Neural crest cell (in vitro differentiated cells): ENCODE results near the gene ZNF493. TPM values are rescaled to one million over a fixed set of nuclear protein-coding genes. Genes with fewer than 3 reads are reported as not detected.

ENCODE experiments used
- DNase-seq: peaks from one replicate; pipeline ENCODE4 v3.0.0; 2021; ENCODE audit warnings: low read depth, mixed read lengths, low spot score
- H3K27ac Mint-ChIP-seq: one replicate; pipeline ENCODE4 v1.8.0; 2021; ENCODE audit warnings: mild to moderate bottlenecking, mixed read lengths; ENCODE audit not compliant: unreplicated experiment
- H3K27me3 Mint-ChIP-seq: 2 replicates; pipeline ENCODE4 v1.8.0; 2021; ENCODE audit warnings: low read depth, mild to moderate bottlenecking, mixed read lengths
- H3K36me3 Mint-ChIP-seq: 2 replicates; pipeline ENCODE4 v1.8.0; 2021; ENCODE audit warnings: low read depth, mild to moderate bottlenecking, mixed read lengths
- H3K4me1 Mint-ChIP-seq: 2 replicates; pipeline ENCODE4 v1.8.0; 2021; ENCODE audit warnings: mixed read lengths
- H3K4me3 Mint-ChIP-seq: one replicate; pipeline ENCODE4 v1.8.0; 2021; ENCODE audit warnings: mild to moderate bottlenecking, mixed read lengths
- H3K9me3 Mint-ChIP-seq: 2 replicates; pipeline ENCODE4 v1.8.0; 2021; ENCODE audit warnings: mixed read lengths
- CTCF ChIP-seq: fragments of 200-600 bp; sonication (generic); conservative IDR thresholded peaks from 2 replicates; pipeline ENCODE4 v1.5.0; 2021; ENCODE audit warnings: antibody characterized with exemption, mild to moderate bottlenecking
- total RNA-seq: library from RNA; stranded (reverse); gene quantifications from 2 replicates; pipeline ENCODE4 v1.2.1, GENCODE V29; 2021

ZNF493 gene
- total RNA-seq, 1 donor from 2014 or later = 22.3 TPM

GRCh38 chr19:21396121-21396520 is 812 bp upstream of the ZNF493 start:
- H3K27me3 Mint-ChIP-seq = no peaks in the 10 kb centered on the region
- TF ChIP-seq CTCF = no peak
- H3K27ac Mint-ChIP-seq = no peak overlapping the region
- no peak for DNase-seq
- peaks cover 19% of the 10 kb centered on the region for H3K4me1 Mint-ChIP-seq
- peak overlapping the region; percentile 27 for H3K4me3 Mint-ChIP-seq
- peaks cover 26% of the 10 kb centered on the region for H3K9me3 Mint-ChIP-seq
- H3K36me3 Mint-ChIP-seq = peaks cover 35% of the 10 kb centered on the region

GRCh38 chr19:21398851-21399250 is 1.9 kb downstream of the ZNF493 start:
- peaks cover 10% of the 10 kb centered on the region for H3K9me3 Mint-ChIP-seq
- no peak overlapping the region for H3K27ac Mint-ChIP-seq

GRCh38 chr19:21402303-21402985 is 5.5 kb downstream of the ZNF493 start:
- Mint-ChIP-seq H3K27ac (no peak overlapping the region), H3K4me3 (no peak overlapping the region), H3K4me1 (peaks cover 13% of the 10 kb centered on the region), H3K9me3 (peaks cover 10% of the 10 kb centered on the region), H3K27me3 (no peaks in the 10 kb centered on the region), H3K36me3 (peaks cover 58% of the 10 kb centered on the region)
- TF ChIP-seq CTCF = no peak
- DNase-seq = no peak

More at GRCh38 chr19:21398851-21399250, 1.9 kb downstream of the ZNF493 start:
- no peak for DNase-seq
- H3K4me1 Mint-ChIP-seq = peaks cover 19% of the 10 kb centered on the region
- no peak for TF ChIP-seq CTCF
- peak overlapping the region; percentile 79 for H3K4me3 Mint-ChIP-seq
- peaks cover 45% of the 10 kb centered on the region for H3K36me3 Mint-ChIP-seq
- H3K27me3 Mint-ChIP-seq = no peaks in the 10 kb centered on the region

GRCh38 chr19:21410166-21410565 is 13.2 kb downstream of the ZNF493 start:
- Mint-ChIP-seq H3K4me3 (no peak overlapping the region), H3K27ac (no peak overlapping the region), H3K36me3 (peaks cover 70% of the 10 kb centered on the region), H3K4me1 (no peaks in the 10 kb centered on the region), H3K27me3 (no peaks in the 10 kb centered on the region), H3K9me3 (peaks cover 13% of the 10 kb centered on the region)
- no peak for TF ChIP-seq CTCF
- DNase-seq = no peak

GRCh38 chr19:21422244-21422643 is 25.3 kb downstream of the ZNF493 start:
- H3K4me3 Mint-ChIP-seq = no peak overlapping the region
- H3K36me3 Mint-ChIP-seq = peaks cover 59% of the 10 kb centered on the region
- no peak for DNase-seq
- H3K27ac Mint-ChIP-seq = no peak overlapping the region
- no peaks in the 10 kb centered on the region for H3K4me1 Mint-ChIP-seq
- H3K27me3 Mint-ChIP-seq = no peaks in the 10 kb centered on the region
- no peak for TF ChIP-seq CTCF
- H3K9me3 Mint-ChIP-seq = peaks cover 47% of the 10 kb centered on the region
